K562 (cell line): ENCODE measurements around the gene ZNF335. TPM values are rescaled to one million over a fixed set of nuclear protein-coding genes. Genes with fewer than 3 reads are reported as not detected.

Experiments
- ARNT ChIP-seq, 2 experiments: fragments of 450-650 bp; IDR thresholded peaks; 2 replicates each; pipeline ENCODE4 v1.6.1; 2016; ENCODE audit warnings: mild to moderate bottlenecking in 1 of 2
- BRCA1 ChIP-seq, 2 experiments: fragments of 450-650 bp in 1 of 2; sonication (generic) in 1 of 2; formaldehyde crosslinking in 1 of 2; IDR thresholded peaks; 2 replicates each; pipeline versions ENCODE4 v1.5.0 to v1.6.1; 2017 to 2020; ENCODE audit warnings: mild to moderate bottlenecking in 1 of 2, missing genetic modification reagents in 1 of 2
- ETV5 ChIP-seq: sonication (generic); formaldehyde crosslinking; IDR thresholded peaks from 2 replicates; pipeline ENCODE4 v1.4.0; 2020; ENCODE audit warnings: low read depth, mild to moderate bottlenecking, missing genetic modification reagents
- MECOM ChIP-seq: fragments of 250-450 bp; sonication (Bioruptor Pico); IDR thresholded peaks from 2 replicates; pipeline ENCODE4 v1.8.0; 2022; ENCODE audit warnings: inconsistent platforms
- MYBL2 ChIP-seq, 2 experiments: fragments of 450-650 bp in 1 of 2; sonication (generic) in 1 of 2; formaldehyde crosslinking in 1 of 2; IDR thresholded peaks; 2 replicates each; pipeline versions ENCODE4 v1.6.1 to v1.8.1; 2017 to 2022; ENCODE audit warnings: borderline replicate concordance in 1 of 2, inconsistent platforms in 1 of 2, low read depth in 1 of 2, mild to moderate bottlenecking in 1 of 2, missing genetic modification reagents in 1 of 2, moderate library complexity in 1 of 2
- MYNN ChIP-seq, 2 experiments: sonication (generic); formaldehyde crosslinking in 1 of 2; IDR thresholded peaks; 2 replicates each; pipeline versions ENCODE4 v1.5.0 to v1.6.1; 2016 to 2020; ENCODE audit warnings: antibody characterized with exemption in 1 of 2, missing genetic modification reagents in 1 of 2
- NCOA1 ChIP-seq: fragments of 450-650 bp; IDR thresholded peaks from 2 replicates; pipeline ENCODE4 v1.6.1; 2016; ENCODE audit warnings: low read depth
- PHF20 ChIP-seq: fragments of 450-650 bp; IDR thresholded peaks from 2 replicates; pipeline ENCODE4 v1.6.1; 2018; ENCODE audit not compliant: partially characterized antibody
- PHF21A ChIP-seq: fragments of 450-650 bp; IDR thresholded peaks from 2 replicates; pipeline ENCODE4 v1.6.1; 2017; ENCODE audit warnings: low read depth, borderline replicate concordance
- RNF2 ChIP-seq: sonication (generic); IDR thresholded peaks from 2 replicates; pipeline ENCODE4 v1.6.1; 2016
- SMARCC2 ChIP-seq: fragments of 450-650 bp; IDR thresholded peaks from 2 replicates; pipeline ENCODE4 v1.6.1; 2017; ENCODE audit warnings: antibody characterized with exemption, moderate library complexity, mild to moderate bottlenecking, low read depth
- TEAD4 ChIP-seq, 2 experiments: sonication (generic) in 1 of 2; formaldehyde crosslinking in 1 of 2; IDR thresholded peaks; 2 replicates each; pipeline versions ENCODE4 v1.6.1 to v1.8.0; 2012 to 2022; ENCODE audit warnings: borderline replicate concordance in 1 of 2, inconsistent platforms in 1 of 2, low read length in 1 of 2, mild to moderate bottlenecking in 1 of 2, missing genetic modification reagents in 1 of 2
- polyA plus RNA-seq, 8 experiments: library from polyadenylated mRNA; depleted of rRNA in 4 of 8; stranded (reverse) in 5 of 8; unstranded in 3 of 8; fragments of >200 nt; fragmentation: Nextera tagmentation in 2 of 8; fragmentation: Illumina TruSeq in 1 of 8; extraction: Ambion mirVana in 2 of 8; extraction: Trizol in 1 of 8; gene quantifications; 2 replicates each; pipeline versions ENCODE4 v1.2.1 to v1.2.3, GENCODE V29; 2011 to 2014; ENCODE audit warnings: inconsistent platforms in 1 of 8, missing spikeins in 1 of 8
- total RNA-seq, 7 experiments: library from RNA; depleted of rRNA in 6 of 7; stranded (reverse); fragments of >200 nt in 6 of 7; fragmentation: Illumina TruSeq in 2 of 7; extraction: Trizol in 2 of 7; gene quantifications; 2 replicates each; pipeline versions ENCODE4 v1.2.1 to v1.2.3, GENCODE V29; 2011 to 2021; ENCODE audit warnings: low replicate concordance in 1 of 7
- TF ChIP-seq, protein P1 (sequence below): sonication (generic); formaldehyde crosslinking; IDR thresholded peaks from 2 replicates; pipeline ENCODE4 v1.8.1; 2023; ENCODE audit warnings: missing genetic modification reagents, mild to moderate bottlenecking, borderline replicate concordance
- TF ChIP-seq, protein P2 (sequence below): fragments of 450-650 bp; IDR thresholded peaks from 2 replicates; pipeline ENCODE4 v1.6.1; 2016; ENCODE audit warnings: low read depth, mild to moderate bottlenecking, moderate library complexity
- TF ChIP-seq, protein P3 (sequence below): fragments of 450-650 bp; conservative IDR thresholded peaks from 2 replicates; pipeline ENCODE4 v1.6.1; 2016; ENCODE audit warnings: missing genetic modification characterization, low read depth, mild to moderate bottlenecking, missing compliant biosample characterization, moderate library complexity
- TF ChIP-seq, protein P4 (sequence below): fragments of 450-650 bp; IDR thresholded peaks from 2 replicates; pipeline ENCODE4 v1.6.1; 2018; ENCODE audit not compliant: partially characterized antibody

The ZNF335 gene
- total and polyA plus RNA-seq, 9 of the 15 experiments (the other 6 are each of a cell fraction or from before 2014, with no cell fraction given): 0.39 to 16.0 (median 7.6) TPM

DNA sequence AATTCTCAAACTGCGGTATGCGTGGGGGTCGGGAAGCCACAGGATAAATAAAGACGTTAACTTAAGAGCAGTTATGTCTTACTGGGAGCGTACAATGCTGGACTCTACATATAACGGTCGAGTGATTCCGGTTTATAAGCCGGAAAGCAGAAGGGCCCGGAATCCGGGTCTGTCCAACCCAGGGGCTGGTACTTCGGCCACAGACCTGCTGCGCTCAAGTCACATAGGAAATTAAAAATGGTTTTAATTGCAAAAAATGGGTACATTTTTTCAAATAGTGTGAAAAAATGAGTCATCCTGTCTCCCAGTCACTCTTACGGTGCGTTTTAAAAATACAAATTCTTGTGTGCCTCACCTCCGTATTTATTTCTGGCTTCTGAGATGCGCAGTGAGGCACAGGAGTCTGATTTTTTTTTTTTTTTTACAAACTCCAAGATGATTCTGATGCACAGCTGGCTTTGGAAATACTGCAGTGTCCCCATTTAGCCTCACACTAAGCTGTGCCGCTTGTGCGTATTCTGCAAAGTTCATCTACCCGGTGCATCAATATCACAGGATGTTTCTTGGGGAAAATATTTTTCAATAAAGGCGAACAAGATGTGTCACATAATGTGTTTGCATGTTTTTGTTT is 36.5 kb downstream of the ZNF335 start (continued):
- TF ChIP-seq PHF21A: 0 out of 2 replicates have a peak, but pooled peaks have one; percentile 89
- TF ChIP-seq ARNT (IDR thresholded peaks at IDR 0.05): peak; percentile 65 to 94; a peak in 3 of 4 replicates
- TF ChIP-seq RNF2: peak; percentile 96; the same call in 1 of the 2 replicates
- TF ChIP-seq TEAD4 (IDR thresholded peaks at IDR 0.05; ENCODE audit: low read length): peak; percentile 96
- no peak for TF ChIP-seq TEAD4 (CRISPR knock-in tag; IDR thresholded peaks at IDR 0.05; ENCODE audit: borderline replicate concordance)
- peak; percentile 37; the same call in 1 of the 2 replicates for TF ChIP-seq MYNN (IDR thresholded peaks at IDR 0.05)
- no peak for TF ChIP-seq MYNN (CRISPR knock-in tag; IDR thresholded peaks at IDR 0.05)
- TF ChIP-seq SMARCC2: peak; percentile 71; the same call in 1 of the 2 replicates
- TF ChIP-seq, protein P1, sequence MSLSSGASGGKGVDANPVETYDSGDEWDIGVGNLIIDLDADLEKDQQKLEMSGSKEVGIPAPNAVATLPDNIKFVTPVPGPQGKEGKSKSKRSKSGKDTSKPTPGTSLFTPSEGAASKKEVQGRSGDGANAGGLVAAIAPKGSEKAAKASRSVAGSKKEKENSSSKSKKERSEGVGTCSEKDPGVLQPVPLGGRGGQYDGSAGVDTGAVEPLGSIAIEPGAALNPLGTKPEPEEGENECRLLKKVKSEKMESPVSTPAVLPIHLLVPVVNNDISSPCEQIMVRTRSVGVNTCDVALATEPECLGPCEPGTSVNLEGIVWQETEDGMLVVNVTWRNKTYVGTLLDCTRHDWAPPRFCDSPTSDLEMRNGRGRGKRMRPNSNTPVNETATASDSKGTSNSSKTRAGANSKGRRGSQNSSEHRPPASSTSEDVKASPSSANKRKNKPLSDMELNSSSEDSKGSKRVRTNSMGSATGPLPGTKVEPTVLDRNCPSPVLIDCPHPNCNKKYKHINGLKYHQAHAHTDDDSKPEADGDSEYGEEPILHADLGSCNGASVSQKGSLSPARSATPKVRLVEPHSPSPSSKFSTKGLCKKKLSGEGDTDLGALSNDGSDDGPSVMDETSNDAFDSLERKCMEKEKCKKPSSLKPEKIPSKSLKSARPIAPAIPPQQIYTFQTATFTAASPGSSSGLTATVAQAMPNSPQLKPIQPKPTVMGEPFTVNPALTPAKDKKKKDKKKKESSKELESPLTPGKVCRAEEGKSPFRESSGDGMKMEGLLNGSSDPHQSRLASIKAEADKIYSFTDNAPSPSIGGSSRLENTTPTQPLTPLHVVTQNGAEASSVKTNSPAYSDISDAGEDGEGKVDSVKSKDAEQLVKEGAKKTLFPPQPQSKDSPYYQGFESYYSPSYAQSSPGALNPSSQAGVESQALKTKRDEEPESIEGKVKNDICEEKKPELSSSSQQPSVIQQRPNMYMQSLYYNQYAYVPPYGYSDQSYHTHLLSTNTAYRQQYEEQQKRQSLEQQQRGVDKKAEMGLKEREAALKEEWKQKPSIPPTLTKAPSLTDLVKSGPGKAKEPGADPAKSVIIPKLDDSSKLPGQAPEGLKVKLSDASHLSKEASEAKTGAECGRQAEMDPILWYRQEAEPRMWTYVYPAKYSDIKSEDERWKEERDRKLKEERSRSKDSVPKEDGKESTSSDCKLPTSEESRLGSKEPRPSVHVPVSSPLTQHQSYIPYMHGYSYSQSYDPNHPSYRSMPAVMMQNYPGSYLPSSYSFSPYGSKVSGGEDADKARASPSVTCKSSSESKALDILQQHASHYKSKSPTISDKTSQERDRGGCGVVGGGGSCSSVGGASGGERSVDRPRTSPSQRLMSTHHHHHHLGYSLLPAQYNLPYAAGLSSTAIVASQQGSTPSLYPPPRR: 0 out of 2 replicates have a peak, but pooled peaks have one; percentile 8
- TF ChIP-seq ETV5 (CRISPR knock-in tag): peak; percentile 40; the same call in 1 of the 2 replicates
- TF ChIP-seq, protein P2, sequence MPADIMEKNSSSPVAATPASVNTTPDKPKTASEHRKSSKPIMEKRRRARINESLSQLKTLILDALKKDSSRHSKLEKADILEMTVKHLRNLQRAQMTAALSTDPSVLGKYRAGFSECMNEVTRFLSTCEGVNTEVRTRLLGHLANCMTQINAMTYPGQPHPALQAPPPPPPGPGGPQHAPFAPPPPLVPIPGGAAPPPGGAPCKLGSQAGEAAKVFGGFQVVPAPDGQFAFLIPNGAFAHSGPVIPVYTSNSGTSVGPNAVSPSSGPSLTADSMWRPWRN: peak; percentile 91
- TF ChIP-seq, protein P3, sequence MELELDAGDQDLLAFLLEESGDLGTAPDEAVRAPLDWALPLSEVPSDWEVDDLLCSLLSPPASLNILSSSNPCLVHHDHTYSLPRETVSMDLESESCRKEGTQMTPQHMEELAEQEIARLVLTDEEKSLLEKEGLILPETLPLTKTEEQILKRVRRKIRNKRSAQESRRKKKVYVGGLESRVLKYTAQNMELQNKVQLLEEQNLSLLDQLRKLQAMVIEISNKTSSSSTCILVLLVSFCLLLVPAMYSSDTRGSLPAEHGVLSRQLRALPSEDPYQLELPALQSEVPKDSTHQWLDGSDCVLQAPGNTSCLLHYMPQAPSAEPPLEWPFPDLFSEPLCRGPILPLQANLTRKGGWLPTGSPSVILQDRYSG (tag): no peak
- TF ChIP-seq MECOM (CRISPR knock-in tag): no peak
- no peak for TF ChIP-seq BRCA1 (IDR thresholded peaks at IDR 0.05)
- no peak for TF ChIP-seq BRCA1 (CRISPR knock-in tag; IDR thresholded peaks at IDR 0.05)
- peak; percentile 69 for TF ChIP-seq MYBL2 (IDR thresholded peaks at IDR 0.05; ENCODE audit: low read depth)
- TF ChIP-seq MYBL2 (CRISPR knock-in tag; IDR thresholded peaks at IDR 0.05; ENCODE audit: borderline replicate concordance): no peak
- TF ChIP-seq, protein P4, sequence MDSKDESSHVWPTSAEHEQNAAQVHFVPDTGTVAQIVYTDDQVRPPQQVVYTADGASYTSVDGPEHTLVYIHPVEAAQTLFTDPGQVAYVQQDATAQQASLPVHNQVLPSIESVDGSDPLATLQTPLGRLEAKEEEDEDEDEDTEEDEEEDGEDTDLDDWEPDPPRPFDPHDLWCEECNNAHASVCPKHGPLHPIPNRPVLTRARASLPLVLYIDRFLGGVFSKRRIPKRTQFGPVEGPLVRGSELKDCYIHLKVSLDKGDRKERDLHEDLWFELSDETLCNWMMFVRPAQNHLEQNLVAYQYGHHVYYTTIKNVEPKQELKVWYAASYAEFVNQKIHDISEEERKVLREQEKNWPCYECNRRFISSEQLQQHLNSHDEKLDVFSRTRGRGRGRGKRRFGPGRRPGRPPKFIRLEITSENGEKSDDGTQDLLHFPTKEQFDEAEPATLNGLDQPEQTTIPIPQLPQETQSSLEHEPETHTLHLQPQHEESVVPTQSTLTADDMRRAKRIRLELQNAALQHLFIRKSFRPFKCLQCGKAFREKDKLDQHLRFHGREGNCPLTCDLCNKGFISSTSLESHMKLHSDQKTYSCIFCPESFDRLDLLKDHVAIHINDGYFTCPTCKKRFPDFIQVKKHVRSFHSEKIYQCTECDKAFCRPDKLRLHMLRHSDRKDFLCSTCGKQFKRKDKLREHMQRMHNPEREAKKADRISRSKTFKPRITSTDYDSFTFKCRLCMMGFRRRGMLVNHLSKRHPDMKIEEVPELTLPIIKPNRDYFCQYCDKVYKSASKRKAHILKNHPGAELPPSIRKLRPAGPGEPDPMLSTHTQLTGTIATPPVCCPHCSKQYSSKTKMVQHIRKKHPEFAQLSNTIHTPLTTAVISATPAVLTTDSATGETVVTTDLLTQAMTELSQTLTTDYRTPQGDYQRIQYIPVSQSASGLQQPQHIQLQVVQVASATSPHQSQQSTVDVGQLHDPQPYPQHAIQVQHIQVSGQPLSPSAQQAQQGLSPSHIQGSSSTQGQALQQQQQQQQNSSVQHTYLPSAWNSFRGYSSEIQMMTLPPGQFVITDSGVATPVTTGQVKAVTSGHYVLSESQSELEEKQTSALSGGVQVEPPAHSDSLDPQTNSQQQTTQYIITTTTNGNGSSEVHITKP: peak; percentile 63
- TF ChIP-seq NCOA1: peak; percentile 75
- TF ChIP-seq PHF20: peak; percentile 50
